VCaP (cell line): ENCODE measurements around the gene KBTBD6.

ENCODE experiments used
- H3K27ac ChIP-seq: fragments of 450-650 bp; 2 replicates; pipeline ENCODE4 v1.5.1; 2017
- CTCF ChIP-seq: fragments of 450-650 bp; conservative IDR thresholded peaks from 2 replicates; pipeline ENCODE4 v1.5.1; 2017; ENCODE audit warnings: mild to moderate bottlenecking, moderate library complexity

The KBTBD6 gene

GRCh38 chr13:41130356-41130755 lies 2.2 kb downstream of the KBTBD6 start:
- no peak for TF ChIP-seq CTCF
- no peak overlapping the region for H3K27ac ChIP-seq

DNA sequence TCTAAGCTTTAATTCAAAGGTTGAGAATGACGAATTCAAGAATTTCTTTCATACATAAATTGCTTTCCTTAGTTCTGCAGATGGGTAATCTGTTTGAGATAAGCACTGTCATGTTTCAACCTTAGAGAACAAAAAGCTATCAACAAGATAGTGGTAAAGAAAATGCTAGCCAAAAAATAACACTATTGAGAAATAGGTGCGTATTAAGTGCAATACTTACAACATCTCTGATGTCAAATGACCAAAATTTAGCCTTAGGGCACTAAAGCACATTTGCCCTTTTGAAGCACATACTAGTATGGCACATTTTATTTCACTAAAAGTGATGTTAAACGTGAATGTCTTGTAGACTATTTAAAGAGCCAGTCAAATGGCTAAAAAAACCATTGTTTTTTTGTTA lies 4.9 kb downstream of the KBTBD6 start:
- no peak for TF ChIP-seq CTCF
- H3K27ac ChIP-seq: no peak overlapping the region

- no peak for TF ChIP-seq CTCF
- H3K27ac ChIP-seq: no peak overlapping the region
These were observed 9.8 kb downstream of the KBTBD6 start for GRCh38 chr13:41122838-41123237.

DNA sequence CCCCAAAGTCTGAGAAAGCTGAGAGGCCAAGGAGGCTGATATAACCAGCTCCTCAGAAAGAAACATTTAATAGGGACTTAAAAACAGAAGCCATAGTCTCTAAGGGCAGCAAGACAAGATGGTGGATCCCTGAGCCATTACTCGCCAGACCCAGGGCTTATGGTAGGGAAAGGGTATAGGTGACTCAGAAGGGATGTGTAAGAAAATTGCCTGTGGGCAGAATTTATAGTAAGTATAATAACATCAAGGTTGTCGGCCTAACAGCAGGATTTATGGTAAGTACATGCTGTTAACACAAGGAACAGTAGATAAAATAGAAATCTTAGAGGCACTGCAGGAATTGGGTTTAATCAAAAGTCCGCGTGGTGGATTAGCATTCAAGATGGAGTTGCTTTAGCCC lies 14.7 kb downstream of the KBTBD6 start:
- H3K27ac ChIP-seq: no peak overlapping the region
- no peak for TF ChIP-seq CTCF

GRCh38 chr13:41111454-41111853 lies 21.1 kb downstream of the KBTBD6 start:
- TF ChIP-seq CTCF: no peak
- H3K27ac ChIP-seq: no peak overlapping the region

DNA sequence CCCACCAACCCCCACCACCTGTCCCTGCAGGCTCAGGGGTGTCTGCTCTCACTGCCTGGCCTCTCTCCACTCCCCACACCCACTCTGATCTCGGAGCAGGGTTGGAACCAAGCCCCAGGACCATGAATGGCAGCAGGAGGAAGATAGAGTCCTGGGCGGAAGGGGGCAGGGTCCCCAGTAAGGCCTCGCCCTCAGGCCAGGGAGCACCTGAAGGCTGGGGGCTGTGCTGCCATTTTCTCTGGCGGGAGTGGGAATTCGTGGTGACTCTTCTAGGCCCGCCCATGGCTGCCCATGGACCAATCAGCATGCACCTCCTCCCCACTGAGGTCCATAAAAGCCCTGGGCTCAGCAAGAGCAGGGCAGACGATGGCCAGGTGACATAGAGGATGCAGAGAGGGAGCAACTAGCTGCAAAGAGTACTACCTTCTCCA lies 25.0 kb downstream of the KBTBD6 start:
- no peak overlapping the region for H3K27ac ChIP-seq
- TF ChIP-seq CTCF: no peak

- no peak overlapping the region for H3K27ac ChIP-seq
- no peak for TF ChIP-seq CTCF
These were observed 25.5 kb downstream of the KBTBD6 start for GRCh38 chr13:41107104-41107571.

GRCh38 chr13:41099986-41100385 lies 32.6 kb downstream of the KBTBD6 start:
- TF ChIP-seq CTCF: no peak
- H3K27ac ChIP-seq: no peak overlapping the region
